ENCODE results near the gene PARD3.
A peak's percentile ranks its signal among the peaks of the same experiment; 100 is the strongest.

PARD3 gene

GRCh38 chr10:34236931-34237330 lies 578.2 kb downstream of the PARD3 start:
- DNase-seq = no peak

- DNase-seq = no peak
Observed at GRCh38 chr10:34235164-34235832, 579.8 kb downstream of the PARD3 start.

GRCh38 chr10:34232481-34232880 lies 582.6 kb downstream of the PARD3 start:
- DNase-seq = no peak

GRCh38 chr10:34231441-34232180 lies 583.5 kb downstream of the PARD3 start:
- peak in 1 of 56 donors; percentile 1 for DNase-seq

GRCh38 chr10:34229917-34230316 lies 585.2 kb downstream of the PARD3 start:
- no peak for DNase-seq

GRCh38 chr10:34228066-34228465 lies 587.0 kb downstream of the PARD3 start:
- no peak for DNase-seq

GRCh38 chr10:34224639-34225038 lies 590.5 kb downstream of the PARD3 start:
- no peak for DNase-seq

- DNase-seq = no peak
Observed at GRCh38 chr10:34223658-34224057, 591.4 kb downstream of the PARD3 start.

GRCh38 chr10:34222359-34222758 lies 592.7 kb downstream of the PARD3 start:
- no peak for DNase-seq

GRCh38 chr10:34219753-34220548 lies 595.1 kb downstream of the PARD3 start:
- no peak for DNase-seq

GRCh38 chr10:34217524-34217923 lies 597.6 kb downstream of the PARD3 start:
- DNase-seq = no peak

GRCh38 chr10:34216348-34216945 lies 598.6 kb downstream of the PARD3 start:
- DNase-seq = no peak

- no peak for DNase-seq
Observed at GRCh38 chr10:34213805-34214197, 601.3 kb downstream of the PARD3 start.

GRCh38 chr10:34213193-34213804 lies 601.8 kb downstream of the PARD3 start:
- DNase-seq = no peak

GRCh38 chr10:34207343-34207742 lies 607.8 kb downstream of the PARD3 start:
- DNase-seq = no peak

- DNase-seq = no peak
Observed at GRCh38 chr10:34206935-34207268, 608.2 kb downstream of the PARD3 start.

- no peak for DNase-seq
Observed at GRCh38 chr10:34206078-34206934, 608.8 kb downstream of the PARD3 start.

- DNase-seq = peak in 1 of 56 donors; percentile 1
Observed at GRCh38 chr10:34205452-34205851, 609.6 kb downstream of the PARD3 start.

GRCh38 chr10:34203966-34204630 lies 611.0 kb downstream of the PARD3 start:
- no peak for DNase-seq

GRCh38 chr10:34200355-34200901 lies 614.7 kb downstream of the PARD3 start:
- peak in 1 of 56 donors; percentile 3 for DNase-seq

Measured in amygdala (tissue), 56 donors.